ENCODE measurements around the gene CNR2. TPM values are rescaled to one million over a fixed set of nuclear protein-coding genes. Genes with fewer than 3 reads are reported as not detected.
"Not testable (repeated sequence)": the region's sequence is repeated elsewhere in the genome, so short reads cannot be mapped to it uniquely, and the experiment has no call there.

CNR2 gene
- total RNA-seq, 1 donor from 2014 or later, result 0.09 TPM

DNA sequence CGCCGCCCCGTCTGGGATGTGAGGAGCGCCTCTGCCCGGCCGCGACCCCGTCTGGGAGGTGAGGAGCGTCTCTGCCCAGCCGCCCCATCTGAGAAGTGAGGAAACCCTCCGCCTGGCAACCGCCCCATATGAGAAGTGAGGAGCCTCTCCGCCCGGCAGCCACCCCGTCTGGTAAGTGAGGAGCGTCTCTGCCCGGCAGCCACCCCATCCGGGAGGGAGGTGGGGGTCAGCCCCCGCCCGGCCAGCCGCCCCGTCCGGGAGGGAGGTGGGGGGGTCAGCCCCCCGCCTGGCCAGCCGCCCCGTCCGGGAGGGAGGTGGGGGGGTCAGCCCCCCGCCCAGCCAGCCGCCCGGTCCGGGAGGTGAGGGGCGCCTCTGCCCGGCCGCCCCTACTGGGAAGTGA, 60.0 kb downstream of the CNR2 start:
- ATAC-seq; intact Hi-C loops (cut with DNase I); DNase-seq (ENCODE audit: low spot score): not testable (repeated sequence)

DNA sequence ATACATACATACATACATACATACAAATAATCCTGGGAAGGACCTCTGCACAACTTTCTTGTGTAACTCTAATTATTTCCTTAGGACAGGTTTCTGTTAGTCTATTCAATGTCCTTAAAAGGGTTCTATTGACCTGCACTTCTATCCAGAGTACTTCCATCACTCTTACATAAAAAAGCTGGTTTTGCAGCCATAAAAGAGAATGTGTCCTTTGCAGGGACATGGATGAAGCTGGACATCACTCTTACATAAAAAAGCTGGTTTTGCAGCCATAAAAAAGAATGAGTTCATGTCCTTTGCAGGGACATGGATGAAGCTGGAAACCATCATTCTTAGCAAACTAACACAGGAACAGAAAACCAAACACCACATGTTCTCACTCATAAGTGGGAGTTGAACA, 61.8 kb downstream of the CNR2 start:
- DNase-seq (ENCODE audit: low spot score); ATAC-seq; intact Hi-C loops (cut with DNase I): not testable (repeated sequence)

DNA sequence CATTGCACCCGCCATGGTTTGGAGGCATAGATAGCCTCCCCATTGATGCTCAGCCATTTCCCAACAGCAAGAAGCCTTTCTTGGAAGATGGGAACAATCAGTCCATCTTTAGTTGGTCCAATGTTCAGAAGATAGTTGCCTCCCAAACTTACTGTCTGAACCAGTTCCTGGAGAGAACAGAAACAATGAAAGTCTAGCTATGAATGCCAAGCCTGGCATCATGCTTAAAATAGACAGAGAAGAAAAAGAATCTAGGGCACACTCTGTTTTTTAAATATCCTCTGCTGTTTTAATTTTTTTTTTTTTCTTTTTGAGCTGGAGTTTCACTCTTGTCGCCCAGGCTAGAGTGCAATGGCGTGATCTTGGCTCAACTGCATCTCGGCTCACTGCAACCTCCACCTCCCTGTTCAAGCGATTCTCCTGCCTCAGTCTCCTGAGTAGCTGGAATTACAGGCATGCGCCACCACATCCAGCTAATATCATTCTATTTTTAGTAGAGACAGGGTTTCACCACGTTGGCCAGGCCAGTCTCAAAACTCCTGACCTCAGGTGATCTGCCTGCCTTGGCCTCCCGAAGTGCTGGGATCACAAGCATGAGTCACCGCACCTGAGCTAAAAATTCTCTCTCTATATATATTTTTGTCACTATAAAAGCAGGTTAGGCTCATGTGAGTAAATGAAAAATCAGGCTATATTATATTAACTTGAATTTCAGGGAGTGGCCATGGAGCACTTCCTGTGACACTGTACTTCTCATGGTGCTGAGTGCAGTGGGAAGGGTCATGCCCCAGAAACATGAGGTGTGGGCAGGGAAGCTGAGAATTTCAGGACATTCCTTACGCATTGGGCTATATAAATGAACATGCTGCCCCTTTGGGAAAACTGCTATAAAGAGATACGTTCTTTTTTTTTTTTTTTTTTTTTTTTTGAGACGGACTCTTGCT, 64.2 kb downstream of the CNR2 start:
- DNase-seq (ENCODE audit: low spot score) (no peak), ATAC-seq (no peak)
- intact Hi-C loops (cut with DNase I), result no loop called here

GRCh38 chr1:23847482-23848095, 65.6 kb downstream of the CNR2 start:
- ATAC-seq; intact Hi-C loops (cut with DNase I); DNase-seq (ENCODE audit: low spot score): not testable (repeated sequence)

DNA sequence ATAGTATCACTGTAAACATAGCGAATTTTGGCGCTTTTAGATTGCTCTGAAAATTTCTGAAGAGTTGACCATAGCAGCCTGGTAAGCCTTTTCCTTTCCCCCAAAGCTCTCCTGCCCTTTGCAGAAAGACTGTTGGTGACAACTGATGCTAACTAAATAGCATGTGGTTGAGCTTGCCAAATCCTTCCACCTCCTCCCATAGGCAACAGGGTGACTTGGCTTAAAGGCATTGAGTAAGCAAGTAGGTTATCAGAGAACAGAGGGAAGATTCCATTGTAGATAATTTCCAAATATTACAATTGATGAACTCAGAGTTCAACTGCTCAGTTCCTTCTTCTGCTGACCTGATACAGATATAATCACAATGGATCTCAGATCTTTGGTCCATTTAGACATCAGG, 68.0 kb downstream of the CNR2 start:
- ATAC-seq (no peak), DNase-seq (ENCODE audit: low spot score) (no peak)
- intact Hi-C loops (cut with DNase I), result no loop called here

DNA sequence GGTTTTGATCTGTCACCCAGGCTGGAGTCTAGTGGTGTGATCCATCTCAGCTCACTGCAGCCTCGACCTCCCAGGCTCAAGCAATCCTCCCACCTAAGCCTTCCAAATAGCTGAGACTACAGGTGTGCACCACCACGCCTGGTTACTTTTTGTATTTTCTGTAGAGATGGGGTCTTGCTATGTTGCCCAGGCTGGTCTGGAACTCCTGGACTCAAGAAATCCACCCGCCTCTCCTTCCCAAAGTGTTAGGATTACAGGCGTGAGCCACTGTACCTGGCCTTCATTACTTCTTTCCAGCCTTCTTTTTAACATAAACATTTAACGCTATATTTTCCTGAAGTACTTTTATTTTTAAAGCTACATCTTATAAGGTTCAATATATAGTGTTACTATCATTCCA, 69.5 kb downstream of the CNR2 start:
- ATAC-seq (no peak), DNase-seq (ENCODE audit: low spot score) (no peak)
- intact Hi-C loops (cut with DNase I), result no loop called here

- peak; percentile 79 for DNase-seq (ENCODE audit: low spot score)
- peak; percentile 98 for ATAC-seq
- intact Hi-C loops (cut with DNase I), result no loop called here
Observed at GRCh38 chr1:23838401-23838866, 74.7 kb downstream of the CNR2 start.

- ATAC-seq, result peak; percentile 32
- DNase-seq (ENCODE audit: low spot score), result no peak
- intact Hi-C loops (cut with DNase I), result no loop called here
Observed at GRCh38 chr1:23837908-23838307, 75.3 kb downstream of the CNR2 start.

GRCh38 chr1:23836037-23836436, 77.1 kb downstream of the CNR2 start:
- intact Hi-C loops (cut with DNase I), result no loop called here
- DNase-seq (ENCODE audit: low spot score), result no peak
- ATAC-seq, result no peak

- DNase-seq (ENCODE audit: low spot score); ATAC-seq; intact Hi-C loops (cut with DNase I): not testable (repeated sequence)
Observed at GRCh38 chr1:23834156-23834555, 79.0 kb downstream of the CNR2 start.

DNA sequence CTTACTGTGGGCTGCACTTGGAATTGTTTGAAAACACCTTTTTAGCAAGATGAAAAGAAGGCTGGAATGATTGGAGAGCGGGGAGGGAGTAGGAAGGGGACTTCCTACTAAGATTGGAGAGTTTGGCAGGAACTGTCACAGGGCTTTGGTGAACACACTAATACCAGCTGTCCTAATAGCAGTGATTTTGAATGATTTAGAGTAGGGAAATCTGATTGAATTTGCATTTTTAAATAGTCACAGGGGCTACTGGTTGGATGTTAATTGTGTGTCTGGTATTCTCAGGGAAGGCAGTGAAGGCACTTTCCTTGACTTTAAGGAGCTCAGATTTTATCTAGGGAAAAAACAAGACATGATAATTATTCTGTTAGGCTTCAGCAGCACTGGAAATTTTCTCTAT, 85.4 kb downstream of the CNR2 start:
- DNase-seq (ENCODE audit: low spot score), result no peak
- intact Hi-C loops (cut with DNase I), result no loop called here

GRCh38 chr1:23826590-23826989, 86.6 kb downstream of the CNR2 start:
- not testable (repeated sequence) for DNase-seq (ENCODE audit: low spot score)
- intact Hi-C loops (cut with DNase I), result loop anchor here (1.0 kb wide), 1 partner anchor 40 kb away; no protein-coding TSS in a partner anchor

More for the DNA sequence above, 85.4 kb downstream of the CNR2 start:
- ATAC-seq, result no peak

GRCh38 chr1:23825762-23826522, 87.2 kb downstream of the CNR2 start:
- intact Hi-C loops (cut with DNase I), result loop anchor here (1.0 kb wide), 1 partner anchor 40 kb away; no protein-coding TSS in a partner anchor
- ATAC-seq (peak; percentile 14), DNase-seq (ENCODE audit: low spot score) (no peak)

More at GRCh38 chr1:23826590-23826989, 86.6 kb downstream of the CNR2 start:
- not testable (repeated sequence) for ATAC-seq

DNA sequence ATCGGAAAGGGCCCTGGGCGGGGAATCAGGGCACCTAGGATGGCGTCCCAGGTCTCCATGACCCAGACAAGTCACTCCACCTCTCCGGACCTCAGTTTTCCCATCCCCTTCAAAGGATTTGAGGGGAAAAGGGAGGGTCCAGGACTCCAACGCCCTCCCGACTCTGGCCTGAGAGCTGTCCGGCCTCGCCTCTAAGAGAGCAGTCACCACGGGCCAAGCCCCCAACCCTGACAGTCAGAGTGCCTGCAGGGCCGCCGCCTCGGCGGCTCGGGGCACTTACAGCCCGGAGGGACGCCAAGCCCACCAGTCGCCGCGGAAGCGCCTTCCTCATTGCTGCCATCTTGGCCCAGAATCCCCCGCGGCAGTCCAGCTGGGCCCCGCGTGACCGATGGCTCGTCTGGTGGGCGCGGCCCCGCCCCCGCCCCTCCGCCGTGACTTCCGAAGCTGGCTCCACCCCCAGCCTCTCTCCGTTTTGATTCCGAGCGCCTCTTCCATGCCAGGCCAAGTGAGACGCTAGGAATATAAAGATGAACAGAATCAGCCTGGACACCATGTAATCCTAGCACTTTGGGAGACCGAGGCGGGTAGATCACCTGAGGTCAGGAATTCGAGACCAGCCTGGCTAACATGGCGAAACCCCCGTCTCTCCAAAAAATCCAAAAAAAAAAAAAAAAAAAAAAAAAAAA, 87.9 kb downstream of the CNR2 start, which contains the start of gene HMGCL:
Gene HMGCL (minus strand): TSS at position 354 of the 686 bp plus-strand sequence. CDS start 14 bp downstream, at position 340.
- DNase-seq (ENCODE audit: low spot score), result peak; percentile 95
- ATAC-seq, result peak; percentile 99
- intact Hi-C loops (cut with DNase I), result no loop called here

DNA sequence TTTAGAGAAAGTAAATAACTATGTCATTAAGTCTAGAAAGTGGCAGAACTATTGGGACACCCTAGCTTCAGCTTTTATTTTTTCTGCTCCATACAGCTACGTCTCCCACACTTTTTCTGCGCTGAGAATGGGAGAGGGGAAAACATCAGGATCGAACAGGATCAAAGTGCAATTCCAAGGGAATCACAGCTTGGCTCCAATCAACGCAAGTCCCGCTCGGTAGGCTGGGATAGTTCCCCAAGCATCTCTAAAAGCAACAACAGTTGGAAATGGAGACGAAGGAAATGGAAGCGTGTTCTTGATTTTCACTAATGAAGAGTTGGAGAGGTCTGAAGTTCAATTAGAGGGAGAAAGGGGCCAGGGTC, 88.5 kb downstream of the CNR2 start:
- ATAC-seq, result no peak
- intact Hi-C loops (cut with DNase I), result no loop called here
- no peak for DNase-seq (ENCODE audit: low spot score)

GRCh38 chr1:23823767-23824166, 89.4 kb downstream of the CNR2 start:
- no peak for ATAC-seq
- no peak for DNase-seq (ENCODE audit: low spot score)
- intact Hi-C loops (cut with DNase I), result no loop called here

Measured in sciatic nerve (tissue), 2 donors.